Endodermal cell (in vitro differentiated cells): ENCODE data around the gene PRKCQ. TPM values are rescaled to one million over a fixed set of nuclear protein-coding genes. Genes with fewer than 3 reads are reported as not detected.

Experiments
- DNase-seq: peaks from one replicate; pipeline ENCODE4 v3.0.0-alpha.2; 2017
- H3K27ac ChIP-seq: 2 replicates; pipeline ENCODE4 v1.5.1; 2013; ENCODE audit warnings: mild to moderate bottlenecking, low read depth, low read length, moderate library complexity
- H3K27me3 ChIP-seq: 2 replicates; pipeline ENCODE4 v1.6.1; 2013; ENCODE audit warnings: mild to moderate bottlenecking, low read length, moderate library complexity; ENCODE audit not compliant: insufficient read depth, control insufficient read depth, poor library complexity, severe bottlenecking
- H3K36me3 ChIP-seq: 2 replicates; pipeline ENCODE4 v1.7.0; 2013; ENCODE audit warnings: mild to moderate bottlenecking, low read length, moderate library complexity; ENCODE audit not compliant: control insufficient read depth, insufficient read depth
- H3K4me1 ChIP-seq: one replicate; pipeline ENCODE4 v1.7.0; 2013; ENCODE audit warnings: low read length; ENCODE audit not compliant: control insufficient read depth, insufficient read depth
- H3K4me3 ChIP-seq: 2 replicates; pipeline ENCODE4 v1.5.1; 2013; ENCODE audit warnings: mild to moderate bottlenecking, low read length, moderate library complexity
- H3K9ac ChIP-seq: 2 replicates; pipeline ENCODE4 v1.6.1; 2013; ENCODE audit warnings: mild to moderate bottlenecking, low read length, moderate library complexity; ENCODE audit not compliant: poor library complexity, severe bottlenecking; ENCODE audit errors: extremely low read depth
- H3K9me3 ChIP-seq: 2 replicates; pipeline ENCODE4 v1.6.1; 2013; ENCODE audit warnings: mild to moderate bottlenecking, low read length, moderate library complexity; ENCODE audit not compliant: control insufficient read depth
- H3K27ac Mint-ChIP-seq: 2 replicates; pipeline ENCODE4 v1.8.0; 2020; ENCODE audit warnings: mixed read lengths
- H3K27me3 Mint-ChIP-seq: 2 replicates; pipeline ENCODE4 v1.8.0; 2021; ENCODE audit warnings: mild to moderate bottlenecking, mixed read lengths; ENCODE audit not compliant: insufficient read depth
- H3K36me3 Mint-ChIP-seq: 2 replicates; pipeline ENCODE4 v1.8.0; 2020; ENCODE audit warnings: low read depth, mixed read lengths
- H3K4me1 Mint-ChIP-seq: 2 replicates; pipeline ENCODE4 v1.8.0; 2020; ENCODE audit warnings: mixed read lengths
- H3K4me3 Mint-ChIP-seq: 2 replicates; pipeline ENCODE4 v1.8.0; 2020; ENCODE audit warnings: mild to moderate bottlenecking, moderate library complexity, mixed read lengths
- H3K9me3 Mint-ChIP-seq: 2 replicates; pipeline ENCODE4 v1.8.0; 2020; ENCODE audit warnings: mild to moderate bottlenecking, mixed read lengths
- WGBS, 2 experiments: methylation state at CpG; one replicate each; pipeline versions ENCODE4 v1.1.5 to v1.1.7; 2013; ENCODE audit warnings: missing lambda C conversion rate in 2 of 2, mixed read lengths in 1 of 2; ENCODE audit not compliant: insufficient coverage in 1 of 2, insufficient read length in 1 of 2; 5-methylcytosine and 5-hydroxymethylcytosine counted together
- total RNA-seq, 2 donors: library from RNA; stranded (reverse); fragmentation: NEBNext Ultra II Directional in 1 of 2; extraction: Animal tissue kit (Norgen Biotek cat#: 25700) in 1 of 2; gene quantifications; 2 replicates in 1 of 2; 3 replicates in 1 of 2; pipeline ENCODE4 v1.2.1, GENCODE V29; 2021
- TF ChIP-seq, protein P1 (sequence below): fragments of 200-600 bp; sonication (generic); conservative IDR thresholded peaks from 2 replicates; pipeline ENCODE4 v1.5.0; 2021; ENCODE audit warnings: antibody characterized with exemption, mild to moderate bottlenecking

PRKCQ gene
- total RNA-seq, 2 donors from 2014 or later = 24.3 to 29.1 TPM

- Mint-ChIP-seq H3K9me3 (no peaks in the 10 kb centered on the region), H3K4me1 (no peaks in the 10 kb centered on the region), H3K4me3 (no peak overlapping the region), H3K27ac (no peak overlapping the region), H3K36me3 (peaks cover 87% of the 10 kb centered on the region), H3K27me3 (peaks cover 59% of the 10 kb centered on the region)
- TF ChIP-seq, protein P1, sequence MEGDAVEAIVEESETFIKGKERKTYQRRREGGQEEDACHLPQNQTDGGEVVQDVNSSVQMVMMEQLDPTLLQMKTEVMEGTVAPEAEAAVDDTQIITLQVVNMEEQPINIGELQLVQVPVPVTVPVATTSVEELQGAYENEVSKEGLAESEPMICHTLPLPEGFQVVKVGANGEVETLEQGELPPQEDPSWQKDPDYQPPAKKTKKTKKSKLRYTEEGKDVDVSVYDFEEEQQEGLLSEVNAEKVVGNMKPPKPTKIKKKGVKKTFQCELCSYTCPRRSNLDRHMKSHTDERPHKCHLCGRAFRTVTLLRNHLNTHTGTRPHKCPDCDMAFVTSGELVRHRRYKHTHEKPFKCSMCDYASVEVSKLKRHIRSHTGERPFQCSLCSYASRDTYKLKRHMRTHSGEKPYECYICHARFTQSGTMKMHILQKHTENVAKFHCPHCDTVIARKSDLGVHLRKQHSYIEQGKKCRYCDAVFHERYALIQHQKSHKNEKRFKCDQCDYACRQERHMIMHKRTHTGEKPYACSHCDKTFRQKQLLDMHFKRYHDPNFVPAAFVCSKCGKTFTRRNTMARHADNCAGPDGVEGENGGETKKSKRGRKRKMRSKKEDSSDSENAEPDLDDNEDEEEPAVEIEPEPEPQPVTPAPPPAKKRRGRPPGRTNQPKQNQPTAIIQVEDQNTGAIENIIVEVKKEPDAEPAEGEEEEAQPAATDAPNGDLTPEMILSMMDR = no peak
- Histone ChIP-seq H3K9ac (no peak overlapping the region), H3K27ac (no peak overlapping the region), H3K4me3 (no peak overlapping the region), H3K36me3 (peaks cover 85% of the 10 kb centered on the region), H3K4me1 (no peaks in the 10 kb centered on the region), H3K9me3 (no peaks in the 10 kb centered on the region), H3K27me3 (peaks cover 33% of the 10 kb centered on the region)
- WGBS, 2 experiments = 92 to 100% methylated on average over 2 of the region's 5 CpGs
- peak; percentile 3 for DNase-seq
These were observed 92.2 kb downstream of the PRKCQ start for GRCh38 chr10:6487920-6488319.

GRCh38 chr10:6486309-6486708 is 93.8 kb downstream of the PRKCQ start:
- Histone ChIP-seq H3K36me3 (peaks cover 92% of the 10 kb centered on the region), H3K27me3 (peaks cover 17% of the 10 kb centered on the region), H3K4me1 (no peaks in the 10 kb centered on the region), H3K9me3 (no peaks in the 10 kb centered on the region), H3K4me3 (no peak overlapping the region), H3K9ac (no peak overlapping the region), H3K27ac (no peak overlapping the region)
- H3K27ac Mint-ChIP-seq = no peak overlapping the region
- no peaks in the 10 kb centered on the region for H3K4me1 Mint-ChIP-seq
- peaks cover 44% of the 10 kb centered on the region for H3K27me3 Mint-ChIP-seq
- DNase-seq = peak; percentile 21
- 91 to 97% methylated on average over 5 to 6 of the region's 6 CpGs for WGBS, 2 experiments
- TF ChIP-seq, protein P1 = no peak
- H3K9me3 Mint-ChIP-seq = no peaks in the 10 kb centered on the region
- peaks cover 88% of the 10 kb centered on the region for H3K36me3 Mint-ChIP-seq
- H3K4me3 Mint-ChIP-seq = no peak overlapping the region

GRCh38 chr10:6482737-6483357 is 97.2 kb downstream of the PRKCQ start:
- TF ChIP-seq, protein P1 = no peak
- Histone ChIP-seq H3K36me3 (peaks cover 94% of the 10 kb centered on the region), H3K9ac (no peak overlapping the region), H3K4me3 (no peak overlapping the region), H3K27me3 (no peaks in the 10 kb centered on the region), H3K9me3 (no peaks in the 10 kb centered on the region), H3K4me1 (no peaks in the 10 kb centered on the region), H3K27ac (no peak overlapping the region)
- DNase-seq = peak; percentile 5
- H3K36me3 Mint-ChIP-seq = peaks cover 82% of the 10 kb centered on the region
- H3K9me3 Mint-ChIP-seq = no peaks in the 10 kb centered on the region
- 94 to 95% methylated on average over 6 to 8 of the region's 9 CpGs for WGBS, 2 experiments
- no peak overlapping the region for H3K4me3 Mint-ChIP-seq
- no peaks in the 10 kb centered on the region for H3K4me1 Mint-ChIP-seq
- H3K27ac Mint-ChIP-seq = no peak overlapping the region
- peaks cover 15% of the 10 kb centered on the region for H3K27me3 Mint-ChIP-seq
